ENCODE data around the gene OBSCN. TPM values are rescaled to one million over a fixed set of nuclear protein-coding genes. Genes with fewer than 3 reads are reported as not detected.

Gene OBSCN
- total and polyA plus RNA-seq, 11 donors, result 155 to 524 (median 354) TPM

- DNase-seq (peak in 3 of 5 donors; percentile 5 to 38 (median 24)), ATAC-seq (no peak)
- Histone ChIP-seq H3K27me3 (no peaks in the 10 kb centered on the region), H3K9me3 (peaks cover 0 to 8% (median 0%) of the 10 kb centered on the region in 12 donors), H3K4me3 (no peak overlapping the region), H3K36me3 (peaks cover 0 to 99% (median 34%) of the 10 kb centered on the region in 9 donors), H3K27ac (no peak overlapping the region), H3K4me1 (no peaks in the 10 kb centered on the region)
- 89 to 94% (median 93%) methylated on average over 8 to 10 of the region's 10 CpGs for WGBS, 4 donors
- intact Hi-C loops (cut with DNase I), result no loop called here
- no peak for TF ChIP-seq POLR2A (IDR thresholded peaks at IDR 0.05)
- TF ChIP-seq, protein P1, sequence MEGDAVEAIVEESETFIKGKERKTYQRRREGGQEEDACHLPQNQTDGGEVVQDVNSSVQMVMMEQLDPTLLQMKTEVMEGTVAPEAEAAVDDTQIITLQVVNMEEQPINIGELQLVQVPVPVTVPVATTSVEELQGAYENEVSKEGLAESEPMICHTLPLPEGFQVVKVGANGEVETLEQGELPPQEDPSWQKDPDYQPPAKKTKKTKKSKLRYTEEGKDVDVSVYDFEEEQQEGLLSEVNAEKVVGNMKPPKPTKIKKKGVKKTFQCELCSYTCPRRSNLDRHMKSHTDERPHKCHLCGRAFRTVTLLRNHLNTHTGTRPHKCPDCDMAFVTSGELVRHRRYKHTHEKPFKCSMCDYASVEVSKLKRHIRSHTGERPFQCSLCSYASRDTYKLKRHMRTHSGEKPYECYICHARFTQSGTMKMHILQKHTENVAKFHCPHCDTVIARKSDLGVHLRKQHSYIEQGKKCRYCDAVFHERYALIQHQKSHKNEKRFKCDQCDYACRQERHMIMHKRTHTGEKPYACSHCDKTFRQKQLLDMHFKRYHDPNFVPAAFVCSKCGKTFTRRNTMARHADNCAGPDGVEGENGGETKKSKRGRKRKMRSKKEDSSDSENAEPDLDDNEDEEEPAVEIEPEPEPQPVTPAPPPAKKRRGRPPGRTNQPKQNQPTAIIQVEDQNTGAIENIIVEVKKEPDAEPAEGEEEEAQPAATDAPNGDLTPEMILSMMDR (IDR thresholded peaks at IDR 0.05), result no peak
These were observed 86.9 kb downstream of the OBSCN start for GRCh38 chr1:228294717-228295116.

DNA sequence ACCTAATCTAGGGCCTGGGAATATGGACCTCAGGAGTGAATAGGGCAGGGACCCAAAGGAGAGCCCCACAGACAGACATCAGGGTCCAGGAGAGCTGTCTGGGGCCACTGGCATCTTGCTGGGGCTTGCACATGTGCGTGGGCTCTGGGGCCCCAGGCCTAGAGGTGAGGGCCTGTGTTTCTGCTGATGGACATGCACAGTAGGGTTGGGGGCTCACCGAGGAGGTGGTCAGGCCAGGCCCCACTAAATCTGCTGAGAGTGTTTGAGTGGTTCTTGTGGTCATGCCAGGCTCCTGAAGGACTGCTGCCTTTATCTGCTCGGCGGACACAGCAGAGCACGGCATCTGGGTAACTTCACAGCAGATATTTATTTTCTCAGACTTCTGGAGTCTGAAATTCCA lies 87.4 kb downstream of the OBSCN start:
- TF ChIP-seq POLR2A (IDR thresholded peaks at IDR 0.05), result no peak
- TF ChIP-seq, protein P1 (IDR thresholded peaks at IDR 0.05), result no peak
- H3K9me3 ChIP-seq, result peaks cover 0 to 8% (median 0%) of the 10 kb centered on the region in 12 donors
- no peaks in the 10 kb centered on the region for H3K4me1 ChIP-seq
- H3K36me3 ChIP-seq, result peaks cover 0 to 100% (median 39%) of the 10 kb centered on the region in 9 donors
- DNase-seq (peak in 3 of 5 donors; percentile 4 to 41 (median 13)), ATAC-seq (no peak)
- no peaks in the 10 kb centered on the region for H3K27me3 ChIP-seq
- no peak overlapping the region for H3K27ac ChIP-seq
- 72 to 80% (median 77%) methylated on average over 5 of the region's 5 CpGs for WGBS, 4 donors
- intact Hi-C loops (cut with DNase I), result no loop called here
- H3K4me3 ChIP-seq, result no peak overlapping the region

DNA sequence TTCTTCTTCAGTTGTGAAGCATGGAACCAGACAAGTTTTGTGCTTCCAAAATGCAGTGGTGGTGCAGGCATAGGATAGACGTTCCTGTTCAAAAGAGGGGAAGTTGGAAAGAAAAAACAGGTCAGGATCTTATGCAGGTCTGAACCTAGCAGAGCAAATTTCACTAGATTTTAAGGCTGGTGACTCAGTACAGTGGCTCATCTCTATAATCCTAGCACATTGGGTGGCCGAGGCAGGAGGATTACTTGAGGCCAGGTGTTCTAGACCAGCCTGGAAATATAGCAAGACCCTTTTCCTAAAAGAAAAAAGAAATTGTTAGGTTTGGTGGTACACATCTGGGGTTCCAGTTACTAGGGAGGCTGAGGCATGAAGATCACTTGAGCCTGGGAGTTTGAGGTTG lies 88.1 kb downstream of the OBSCN start:
- ATAC-seq (no peak), DNase-seq (no peak)
- no peaks in the 10 kb centered on the region for H3K27me3 ChIP-seq
- H3K27ac ChIP-seq, result no peak overlapping the region
- no peak overlapping the region for H3K4me3 ChIP-seq
- H3K4me1 ChIP-seq, result no peaks in the 10 kb centered on the region
- WGBS, 4 donors, result 67 to 75% (median 72%) methylated on average over 2 of the region's 2 CpGs
- peaks cover 0 to 8% (median 0%) of the 10 kb centered on the region in 12 donors for H3K9me3 ChIP-seq
- intact Hi-C loops (cut with DNase I), result no loop called here
- TF ChIP-seq POLR2A (IDR thresholded peaks at IDR 0.05), result no peak
- TF ChIP-seq, protein P1 (IDR thresholded peaks at IDR 0.05), result no peak
- peaks cover 0 to 100% (median 40%) of the 10 kb centered on the region in 9 donors for H3K36me3 ChIP-seq

DNA sequence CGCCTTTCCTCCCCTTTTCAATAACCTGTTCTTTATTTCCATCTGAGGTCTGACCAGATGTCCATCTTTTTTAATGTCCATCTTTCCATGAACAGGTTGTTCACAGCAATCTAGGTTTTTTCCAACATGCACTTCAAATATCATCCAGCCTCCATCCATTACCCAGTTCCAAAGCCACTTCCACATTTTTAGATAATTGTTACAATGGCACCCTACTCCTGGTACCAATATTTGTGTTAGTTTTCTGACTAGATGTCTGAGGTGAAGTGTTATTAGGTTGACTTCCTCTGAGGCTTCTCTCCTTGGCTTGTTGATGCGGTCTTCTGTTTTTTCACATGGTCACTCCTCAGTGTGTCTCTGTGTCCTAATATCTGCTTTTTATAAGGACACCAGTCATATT lies 89.4 kb downstream of the OBSCN start:
- no peak for ATAC-seq
- TF ChIP-seq POLR2A (IDR thresholded peaks at IDR 0.05), result no peak
- TF ChIP-seq, protein P1 (IDR thresholded peaks at IDR 0.05), result no peak
- no peak overlapping the region for H3K27ac ChIP-seq

More for the DNA sequence above, 89.4 kb downstream of the OBSCN start:
- DNase-seq, result no peak
- no peak overlapping the region for H3K4me3 ChIP-seq
- 94 to 96% (median 94%) methylated on average over 2 of the region's 2 CpGs for WGBS, 4 donors
- no peaks in the 10 kb centered on the region for H3K4me1 ChIP-seq
- H3K36me3 ChIP-seq, result peaks cover 0 to 100% (median 40%) of the 10 kb centered on the region in 9 donors
- H3K27me3 ChIP-seq, result no peaks in the 10 kb centered on the region
- peaks cover 0 to 20% (median 5%) of the 10 kb centered on the region in 12 donors for H3K9me3 ChIP-seq
- intact Hi-C loops (cut with DNase I), result no loop called here

All from heart left ventricle (tissue), 16 donors.